GM18508 (cell line): Measurements from ENCODE around the gene AQP5.

Experiments used
- ATAC-seq: cut with Tn5 transposase; IDR thresholded peaks from one replicate; pipeline ENCODE4 v1.9.1; 2021; ENCODE audit warnings: moderate number of reproducible peaks; ENCODE audit not compliant: insufficient read depth, unreplicated experiment

AQP5 gene

DNA sequence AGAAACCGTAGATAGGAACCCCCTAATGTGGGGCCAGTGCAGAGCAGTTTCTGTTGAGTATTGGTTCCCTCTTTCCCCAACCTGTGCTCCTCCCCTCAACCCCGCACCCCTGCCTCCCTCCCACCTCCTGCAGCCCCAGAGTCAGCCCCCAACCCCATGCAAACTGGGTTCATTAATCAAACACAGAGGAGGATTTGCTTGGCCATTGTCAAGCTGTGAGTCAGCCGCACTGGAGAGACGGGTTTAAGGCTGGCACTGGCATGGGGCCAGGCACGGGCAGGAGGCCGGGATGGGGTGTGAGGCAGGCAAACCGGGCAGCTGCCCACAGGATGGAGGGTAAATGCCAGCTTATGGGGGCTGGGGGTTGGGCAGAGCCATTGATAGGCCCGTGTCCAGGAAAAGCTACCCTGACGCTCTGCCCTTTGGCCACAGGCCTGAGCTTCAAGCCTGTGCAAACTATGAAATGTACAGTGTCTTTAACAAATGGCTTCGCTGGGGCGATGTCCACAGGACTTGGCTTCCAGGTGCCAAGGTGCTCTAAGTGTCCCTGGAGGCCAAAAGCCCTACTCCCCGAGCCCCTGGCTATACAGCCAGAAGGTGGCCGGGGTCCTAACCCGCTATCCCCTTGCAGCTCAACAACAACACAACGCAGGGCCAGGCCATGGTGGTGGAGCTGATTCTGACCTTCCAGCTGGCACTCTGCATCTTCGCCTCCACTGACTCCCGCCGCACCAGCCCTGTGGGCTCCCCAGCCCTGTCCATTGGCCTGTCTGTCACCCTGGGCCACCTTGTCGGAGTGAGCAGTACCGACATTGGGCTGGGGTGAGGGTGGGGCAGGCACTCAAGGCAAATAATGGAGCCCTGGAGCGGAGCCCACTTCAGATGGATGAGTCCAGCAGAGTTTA is 1.4 kb downstream of the AQP5 start:
- no peak for ATAC-seq

DNA sequence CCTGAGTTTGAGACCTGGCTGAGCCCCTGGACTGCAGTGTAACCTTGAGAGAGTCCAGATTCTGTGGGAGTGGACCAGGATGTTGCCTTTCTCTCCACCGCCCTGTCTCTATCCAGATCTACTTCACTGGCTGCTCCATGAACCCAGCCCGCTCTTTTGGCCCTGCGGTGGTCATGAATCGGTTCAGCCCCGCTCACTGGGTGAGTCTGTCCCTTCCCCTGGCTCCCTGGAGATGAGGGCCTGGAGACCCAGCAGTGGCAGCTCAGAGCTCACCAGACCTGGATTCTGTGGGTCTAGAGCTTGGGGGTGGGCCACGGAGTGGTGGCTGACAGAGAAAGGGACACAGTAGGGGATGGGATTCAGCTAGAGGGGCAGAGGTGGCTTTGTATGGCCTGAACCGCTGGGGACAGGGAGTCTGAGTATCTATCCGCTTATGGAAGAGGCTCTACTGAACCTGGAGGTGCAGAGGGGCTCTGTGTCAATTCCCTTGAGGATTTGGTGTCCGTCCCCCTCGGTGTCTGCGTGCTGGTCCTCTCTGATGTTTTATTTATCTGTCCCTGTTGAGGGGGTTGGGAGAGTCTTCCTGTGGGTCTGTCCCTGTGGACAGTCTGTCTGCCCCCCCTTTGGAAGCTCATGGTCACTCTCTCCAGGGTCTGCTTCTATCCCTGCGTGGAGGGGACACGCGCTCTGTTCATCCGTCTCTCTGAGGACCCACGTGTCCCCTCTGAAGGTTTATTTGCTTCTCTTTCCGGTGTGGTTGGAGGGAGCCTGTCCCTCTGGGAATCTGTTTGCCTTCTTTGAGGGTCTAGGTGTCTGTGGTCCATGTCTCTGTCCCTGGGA is 2.5 kb downstream of the AQP5 start:
- ATAC-seq: no peak

- no peak for ATAC-seq
These were observed 3.4 kb downstream of the AQP5 start for GRCh38 chr12:49964849-49965624.

GRCh38 chr12:49965836-49966235 is 4.2 kb downstream of the AQP5 start:
- no peak for ATAC-seq

DNA sequence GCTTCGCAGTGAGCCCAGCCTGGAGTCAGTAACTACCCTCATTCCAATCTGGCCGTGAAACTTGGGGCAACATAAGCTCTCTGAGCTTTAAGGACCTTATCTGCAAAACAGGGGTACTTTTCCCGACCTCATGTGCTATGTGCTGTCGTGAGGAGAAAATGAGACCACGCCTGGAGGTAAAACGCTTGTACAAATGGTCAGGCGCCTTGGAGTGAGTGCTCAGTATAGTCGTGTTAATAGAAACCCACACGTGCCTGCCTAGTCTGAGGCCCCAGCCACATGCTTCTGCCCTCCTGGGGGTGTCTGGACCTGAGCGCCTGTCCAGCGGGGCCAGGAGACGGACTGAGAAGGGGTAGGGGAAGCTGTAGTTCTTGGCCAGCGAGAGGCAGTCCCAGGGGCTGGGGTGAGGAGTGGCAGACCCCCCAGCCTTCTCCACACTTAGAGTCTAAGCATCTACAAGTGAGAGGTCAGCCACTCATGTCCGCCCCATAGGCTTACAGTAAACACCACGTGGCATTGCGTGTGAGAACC is 4.9 kb downstream of the AQP5 start:
- ATAC-seq: no peak

DNA sequence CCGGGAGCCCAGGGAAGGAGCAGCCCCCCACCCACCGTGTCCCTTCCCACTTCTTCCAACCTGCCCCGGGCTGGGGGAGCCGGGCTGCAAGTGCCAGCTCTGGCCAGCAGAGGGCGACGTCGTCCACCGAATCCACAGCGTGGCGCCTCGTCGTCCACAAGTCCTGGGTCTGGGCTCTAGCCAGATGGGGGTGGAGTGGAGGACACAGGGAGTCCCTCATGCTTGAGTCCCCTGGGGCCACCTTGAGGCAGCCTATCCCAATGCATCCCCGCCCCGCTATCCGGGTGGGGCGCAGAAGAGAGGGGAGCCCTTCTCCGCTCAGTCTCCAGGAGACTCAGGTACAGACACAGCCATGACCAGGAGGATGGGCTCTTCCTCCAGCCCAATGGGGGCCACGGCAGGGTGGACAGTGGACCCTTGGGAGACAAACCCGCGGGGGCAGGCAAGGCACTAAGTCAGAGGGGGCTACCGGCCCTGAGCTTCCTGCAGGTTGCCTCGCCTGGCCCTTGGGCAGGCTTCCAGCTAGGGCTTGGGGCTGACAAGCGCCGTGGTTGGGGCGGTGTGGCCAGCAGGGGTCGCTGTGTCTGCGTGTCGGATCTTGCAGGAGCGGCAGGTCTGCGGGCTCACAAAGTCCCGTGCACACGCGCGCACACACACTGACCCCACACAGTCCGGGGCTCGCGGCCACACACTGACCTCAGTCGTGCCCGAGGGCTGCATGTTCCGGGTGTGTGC is 5.5 kb downstream of the AQP5 start:
- no peak for ATAC-seq

DNA sequence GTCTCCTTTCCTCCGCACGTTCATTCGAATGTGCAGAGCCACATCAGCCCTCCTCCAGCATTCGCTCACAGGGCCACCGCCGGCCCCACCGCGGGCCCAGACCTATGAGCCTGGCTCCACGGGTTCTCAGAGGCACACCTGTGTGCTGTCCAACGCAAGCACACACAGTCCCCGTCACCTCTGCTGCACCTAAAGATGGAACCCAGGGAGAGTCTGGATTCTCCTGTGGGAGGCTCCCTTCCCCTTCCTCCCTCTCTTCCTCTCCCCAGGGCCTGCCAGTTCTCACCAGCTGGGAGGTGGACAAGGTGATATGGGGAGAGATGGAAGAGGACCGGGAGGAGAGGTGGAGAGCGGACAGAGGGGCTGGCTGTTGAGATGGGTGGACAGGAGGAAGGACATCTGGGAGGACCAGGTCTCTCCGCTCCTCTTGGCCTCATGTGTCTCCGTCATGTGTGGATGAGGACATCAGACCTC is 6.1 kb downstream of the AQP5 start:
- no peak for ATAC-seq

DNA sequence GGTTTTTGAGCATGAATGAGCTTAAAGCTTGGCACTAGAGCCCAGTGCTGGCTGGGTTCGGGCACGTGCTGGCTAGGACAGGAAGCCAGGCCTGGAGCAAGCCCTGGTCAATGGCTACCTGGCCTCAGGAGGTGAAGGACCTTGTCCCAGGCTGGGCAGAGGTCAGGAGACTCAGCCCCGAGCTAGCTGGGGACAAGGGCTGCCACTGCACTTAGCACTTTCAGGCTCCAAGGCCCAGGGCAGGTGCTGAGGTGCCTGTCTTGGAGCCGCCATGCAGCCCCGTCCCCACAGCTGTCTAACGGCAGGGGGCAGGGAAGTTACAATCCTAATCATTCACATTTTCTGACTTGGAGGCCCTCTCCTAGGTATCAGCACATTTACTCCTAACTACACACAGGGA is 6.8 kb downstream of the AQP5 start:
- no peak for ATAC-seq

GRCh38 chr12:49969027-49969426 is 7.4 kb downstream of the AQP5 start:
- no peak for ATAC-seq

DNA sequence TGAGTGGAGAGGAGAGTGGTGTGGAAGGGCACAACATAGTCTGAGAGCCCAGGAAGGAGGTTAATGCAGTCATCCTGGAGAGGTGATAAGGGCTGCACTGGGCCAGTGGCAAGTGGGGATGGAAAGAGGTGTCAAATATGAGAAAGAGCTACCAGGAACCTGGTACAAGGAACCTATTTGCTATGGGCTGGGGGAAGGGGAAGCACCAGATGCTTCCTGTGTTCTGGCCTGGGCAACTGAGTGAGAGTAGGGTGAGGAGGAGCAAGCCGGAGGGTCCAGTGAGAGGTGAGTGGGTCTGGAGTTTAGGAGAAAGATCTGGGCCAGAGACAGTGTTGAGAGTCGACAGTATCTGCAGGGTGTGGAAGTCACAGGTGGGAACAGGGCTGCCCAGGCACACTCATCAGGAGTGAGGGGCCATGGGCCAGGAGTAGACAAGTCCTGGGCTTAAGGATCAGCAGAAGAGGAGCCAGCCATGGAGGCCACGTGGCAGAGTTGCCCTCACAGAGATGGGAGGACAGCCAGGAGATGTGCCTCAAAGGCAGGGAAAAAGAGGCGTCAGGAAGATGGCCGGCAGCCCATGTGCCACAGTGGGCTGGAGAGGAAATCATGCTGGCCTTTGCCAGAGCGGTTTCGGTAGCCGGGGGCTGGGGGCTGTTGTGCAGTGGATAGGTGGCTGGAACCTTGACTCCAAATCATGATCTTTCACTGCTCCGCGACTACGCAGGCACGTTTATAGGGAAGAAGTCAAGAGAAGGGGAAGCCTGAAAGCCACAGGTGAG is 8.2 kb downstream of the AQP5 start:
- ATAC-seq: no peak

- ATAC-seq: no peak
These were observed 9.0 kb downstream of the AQP5 start for GRCh38 chr12:49970658-49971057.

DNA sequence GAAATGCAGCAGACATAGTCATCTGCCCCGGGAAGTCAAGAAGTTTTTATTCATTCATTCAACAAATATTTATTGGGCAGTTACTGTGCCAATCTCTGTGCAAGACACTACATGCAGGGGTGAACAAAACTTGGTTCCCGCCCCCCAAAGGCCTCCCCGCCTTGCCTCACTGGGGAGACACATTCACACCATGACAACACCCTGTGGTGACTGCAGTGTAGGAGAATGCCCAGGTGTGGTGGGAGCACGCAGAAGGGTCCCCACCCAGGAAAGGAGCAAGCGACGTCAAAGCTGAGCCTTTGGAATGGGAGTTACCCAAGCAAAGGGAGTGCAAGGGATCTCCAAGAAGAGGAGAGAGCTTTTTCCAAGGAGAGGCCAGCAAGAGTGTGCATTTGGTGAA is 9.5 kb downstream of the AQP5 start:
- no peak for ATAC-seq

DNA sequence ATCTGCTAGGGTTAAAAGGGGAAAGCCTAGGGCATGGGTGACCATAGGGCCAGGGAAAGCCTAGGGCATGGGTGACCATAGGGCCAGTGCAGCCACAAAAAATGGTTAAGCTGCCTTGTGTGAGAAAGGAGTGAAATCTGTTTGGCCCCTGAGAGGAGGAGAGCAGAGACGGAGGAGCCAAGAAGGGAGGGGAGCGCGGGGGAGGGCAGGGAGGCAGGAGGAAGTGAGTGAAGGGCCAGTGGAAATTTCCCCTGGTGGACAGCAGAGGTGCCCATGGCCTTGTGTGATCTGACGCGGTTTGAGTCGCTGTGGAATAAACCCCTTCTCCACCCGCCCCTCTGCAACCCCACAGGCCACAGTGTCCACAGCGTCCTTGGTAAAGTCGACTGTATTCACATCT is 10.5 kb downstream of the AQP5 start:
- no peak for ATAC-seq

GRCh38 chr12:49972641-49973360 is 11.1 kb downstream of the AQP5 start, which contains the start of gene AQP6:
Gene AQP6, plus strand, starts transcription at chr12:49972947. Its CDS starts 227 bp downstream, at chr12:49973174.
- ATAC-seq: no peak

DNA sequence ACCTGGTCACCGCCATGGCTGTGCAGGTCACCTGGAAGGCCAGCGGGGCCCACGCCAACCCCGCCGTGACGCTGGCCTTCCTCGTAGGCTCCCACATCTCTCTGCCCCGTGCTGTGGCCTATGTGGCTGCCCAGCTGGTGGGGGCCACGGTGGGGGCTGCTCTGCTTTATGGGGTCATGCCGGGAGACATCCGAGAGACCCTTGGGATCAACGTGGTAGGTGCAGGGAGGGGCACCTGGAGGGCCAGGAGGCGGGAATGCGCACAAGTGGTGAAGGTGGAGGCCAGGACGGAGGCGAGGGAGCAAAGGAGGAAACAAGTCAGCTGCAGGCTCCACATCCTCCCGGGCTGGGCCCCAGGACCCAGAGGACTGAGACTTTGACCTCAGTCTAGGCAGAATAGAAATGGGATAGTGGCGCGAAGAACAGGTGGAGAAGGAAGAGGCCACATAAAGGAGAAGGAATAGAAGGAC is 11.7 kb downstream of the AQP5 start:
- no peak for ATAC-seq

DNA sequence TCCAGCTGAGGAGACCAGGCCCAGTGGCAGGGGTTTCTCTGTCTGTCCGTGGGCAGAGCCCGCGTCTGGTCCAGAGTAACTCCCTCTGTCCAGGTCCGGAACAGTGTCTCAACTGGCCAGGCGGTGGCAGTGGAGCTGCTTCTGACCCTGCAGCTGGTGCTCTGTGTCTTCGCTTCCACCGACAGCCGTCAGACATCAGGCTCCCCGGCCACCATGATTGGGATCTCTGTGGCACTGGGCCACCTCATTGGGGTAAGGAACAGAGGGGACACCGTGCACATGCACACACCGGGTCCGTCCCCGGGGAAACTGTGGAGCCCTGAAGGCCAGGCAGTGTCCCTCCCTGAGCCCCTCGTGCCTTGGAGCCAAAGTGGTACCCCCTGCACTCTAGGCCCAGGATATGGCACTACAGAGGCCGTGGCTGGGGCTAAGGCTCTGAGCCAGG is 12.6 kb downstream of the AQP5 start:
- no peak for ATAC-seq

DNA sequence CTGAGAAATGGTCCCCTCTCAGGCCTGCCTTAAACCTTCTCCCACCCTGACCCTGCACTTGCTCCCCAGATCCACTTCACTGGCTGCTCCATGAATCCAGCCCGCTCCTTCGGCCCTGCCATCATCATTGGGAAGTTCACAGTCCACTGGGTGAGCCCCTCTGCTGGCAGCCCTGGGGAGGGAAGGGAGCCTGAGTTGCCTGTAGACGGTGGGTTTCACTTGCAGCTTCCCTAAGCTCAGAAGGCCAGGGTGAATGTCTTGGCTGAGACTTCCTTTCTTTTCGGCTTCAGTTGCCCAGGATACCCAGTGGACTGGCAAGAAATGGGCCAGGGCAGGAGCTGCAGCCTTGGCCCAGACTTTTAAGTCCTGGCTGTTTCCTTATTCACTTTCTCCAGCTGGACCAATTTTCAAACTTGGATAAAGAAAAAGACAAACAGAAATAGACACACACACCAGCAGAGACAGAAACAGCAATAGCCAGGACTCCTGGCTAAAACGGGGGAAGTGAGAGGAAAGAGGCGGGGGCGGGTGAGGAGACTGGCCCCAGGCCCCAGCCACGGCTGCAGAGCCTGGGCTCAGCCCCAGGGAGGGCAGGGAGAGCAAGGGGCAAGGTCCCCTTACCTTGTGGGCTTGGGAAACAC is 13.1 kb downstream of the AQP5 start:
- ATAC-seq: no peak
